Ishikawa (cell line): ENCODE results near the gene COPRS.

ENCODE experiments used
- CEBPB ChIP-seq: IDR thresholded peaks from 2 replicates; pipeline ENCODE4 v1.6.1; 2012
- CREB1 ChIP-seq: IDR thresholded peaks from 2 replicates; pipeline ENCODE4 v1.6.1; 2012; ENCODE audit warnings: low read depth
- EGR1 ChIP-seq: IDR thresholded peaks from 2 replicates; pipeline ENCODE4 v1.6.1; 2012
- EP300 ChIP-seq: IDR thresholded peaks from 2 replicates; pipeline ENCODE4 v1.6.1; 2012; ENCODE audit warnings: borderline replicate concordance
- FOXM1 ChIP-seq: IDR thresholded peaks from 2 replicates; pipeline ENCODE4 v1.6.1; 2012; ENCODE audit warnings: low read depth, borderline replicate concordance
- NFIC ChIP-seq: IDR thresholded peaks from 2 replicates; pipeline ENCODE4 v1.6.1; 2012
- RAD21 ChIP-seq: IDR thresholded peaks from 2 replicates; pipeline ENCODE4 v1.6.1; 2012; ENCODE audit warnings: low read depth
- REST ChIP-seq: IDR thresholded peaks from 2 replicates; pipeline ENCODE4 v1.6.1; 2012; ENCODE audit warnings: low read depth, mild to moderate bottlenecking
- TAF1 ChIP-seq: IDR thresholded peaks from 2 replicates; pipeline ENCODE4 v1.6.1; 2012; ENCODE audit warnings: low read depth, mild to moderate bottlenecking
- TCF12 ChIP-seq: IDR thresholded peaks from 2 replicates; pipeline ENCODE4 v1.6.1; 2012; ENCODE audit warnings: low read depth
- TEAD4 ChIP-seq: IDR thresholded peaks from 2 replicates; pipeline ENCODE4 v1.6.1; 2012
- YY1 ChIP-seq: IDR thresholded peaks from 2 replicates; pipeline ENCODE4 v1.6.1; 2012; ENCODE audit warnings: low read depth
- ZBTB7A ChIP-seq: IDR thresholded peaks from 2 replicates; pipeline ENCODE4 v1.6.1; 2012; ENCODE audit warnings: low read depth
- TF ChIP-seq, protein P1 (sequence below): IDR thresholded peaks from 2 replicates; pipeline ENCODE4 v1.6.1; 2012
- TF ChIP-seq, protein P2 (sequence below): IDR thresholded peaks from 2 replicates; pipeline ENCODE4 v1.6.1; 2012

Gene COPRS

GRCh38 chr17:31877341-31877740, 18.3 kb upstream of the COPRS start:
- TF ChIP-seq TCF12 (no peak), RAD21 (no peak), EP300 (no peak), REST (no peak), CREB1 (no peak), EGR1 (no peak), YY1 (no peak), FOXM1 (no peak), CEBPB (no peak), ZBTB7A (no peak), NFIC (no peak), TAF1 (no peak), TEAD4 (no peak)
- TF ChIP-seq, protein P1, sequence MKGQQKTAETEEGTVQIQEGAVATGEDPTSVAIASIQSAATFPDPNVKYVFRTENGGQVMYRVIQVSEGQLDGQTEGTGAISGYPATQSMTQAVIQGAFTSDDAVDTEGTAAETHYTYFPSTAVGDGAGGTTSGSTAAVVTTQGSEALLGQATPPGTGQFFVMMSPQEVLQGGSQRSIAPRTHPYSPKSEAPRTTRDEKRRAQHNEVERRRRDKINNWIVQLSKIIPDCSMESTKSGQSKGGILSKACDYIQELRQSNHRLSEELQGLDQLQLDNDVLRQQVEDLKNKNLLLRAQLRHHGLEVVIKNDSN, result no peak
- TF ChIP-seq, protein P2, sequence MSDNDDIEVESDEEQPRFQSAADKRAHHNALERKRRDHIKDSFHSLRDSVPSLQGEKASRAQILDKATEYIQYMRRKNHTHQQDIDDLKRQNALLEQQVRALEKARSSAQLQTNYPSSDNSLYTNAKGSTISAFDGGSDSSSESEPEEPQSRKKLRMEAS, result no peak

DNA sequence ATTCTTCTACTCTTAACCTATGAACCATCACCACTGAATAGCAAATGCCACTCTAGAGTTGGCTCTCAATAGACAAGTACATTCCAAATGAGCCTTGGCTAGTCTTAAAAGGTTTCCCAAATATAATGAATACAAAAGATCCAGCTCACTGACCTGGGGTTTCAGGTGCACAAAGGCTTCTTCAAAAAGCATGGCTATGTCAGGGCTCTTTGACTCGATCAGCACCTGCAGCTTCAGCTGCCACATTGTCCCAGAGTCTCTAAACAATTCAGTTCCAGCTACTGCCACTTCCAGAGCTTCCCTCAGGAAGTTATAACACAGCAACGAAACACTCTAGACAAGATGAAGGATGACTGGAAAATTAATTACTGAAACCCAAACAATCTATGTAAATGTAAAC, 16.0 kb upstream of the COPRS start:
- TF ChIP-seq FOXM1, result no peak
- TF ChIP-seq CEBPB, result no peak
- TF ChIP-seq CREB1, result no peak
- TF ChIP-seq EGR1, result no peak
- no peak for TF ChIP-seq NFIC
- TF ChIP-seq TAF1, result no peak
- TF ChIP-seq, protein P2, result no peak
- TF ChIP-seq REST, result no peak
- TF ChIP-seq EP300, result no peak
- no peak for TF ChIP-seq ZBTB7A
- TF ChIP-seq TEAD4, result no peak
- TF ChIP-seq TCF12, result no peak
- TF ChIP-seq, protein P1, result no peak

DNA sequence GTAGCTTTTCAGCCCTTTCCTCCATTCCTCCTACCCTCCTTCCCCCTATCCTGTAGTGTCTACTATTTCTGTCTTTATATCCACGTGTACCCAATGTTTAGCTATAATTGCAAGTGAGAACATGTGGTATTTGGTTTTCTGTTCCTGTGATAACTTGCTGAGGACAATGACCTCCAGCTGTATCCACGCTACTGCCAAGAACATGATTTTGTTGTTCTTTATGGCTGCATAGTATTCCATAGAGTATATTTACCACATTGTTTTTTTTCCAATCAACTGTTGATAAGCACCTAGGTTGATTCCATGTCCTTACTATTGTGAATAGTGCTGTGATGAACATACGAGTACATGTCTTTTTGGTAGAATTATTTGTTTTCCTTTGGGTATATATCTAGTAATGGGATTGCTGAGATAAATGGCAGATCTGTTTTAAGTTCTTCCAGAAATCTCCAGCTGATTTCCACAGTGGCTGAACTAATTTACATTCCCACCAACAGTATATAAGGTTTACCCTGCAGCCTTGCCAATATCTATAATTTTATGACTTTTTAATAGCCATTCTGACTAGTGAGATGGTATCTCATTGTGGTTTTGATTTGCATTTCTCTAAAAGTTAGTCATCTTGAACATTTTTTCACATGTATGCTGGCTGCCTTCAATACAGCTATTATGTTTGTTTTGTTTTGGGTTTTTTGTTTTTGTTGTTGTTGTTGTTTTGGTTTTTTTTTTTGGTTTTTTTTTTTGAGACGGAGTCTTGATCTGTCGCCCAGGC, 10.9 kb upstream of the COPRS start:
- TF ChIP-seq TAF1 (no peak), EP300 (no peak), ZBTB7A (no peak), RAD21 (no peak), TCF12 (no peak), CEBPB (no peak), CREB1 (no peak), EGR1 (no peak), YY1 (no peak), FOXM1 (no peak), TEAD4 (no peak), NFIC (no peak), REST (no peak)
- TF ChIP-seq, protein P2, result no peak
- TF ChIP-seq, protein P1, result no peak
